ENCODE measurements around the gene SUPT4H1.

Gene SUPT4H1

DNA sequence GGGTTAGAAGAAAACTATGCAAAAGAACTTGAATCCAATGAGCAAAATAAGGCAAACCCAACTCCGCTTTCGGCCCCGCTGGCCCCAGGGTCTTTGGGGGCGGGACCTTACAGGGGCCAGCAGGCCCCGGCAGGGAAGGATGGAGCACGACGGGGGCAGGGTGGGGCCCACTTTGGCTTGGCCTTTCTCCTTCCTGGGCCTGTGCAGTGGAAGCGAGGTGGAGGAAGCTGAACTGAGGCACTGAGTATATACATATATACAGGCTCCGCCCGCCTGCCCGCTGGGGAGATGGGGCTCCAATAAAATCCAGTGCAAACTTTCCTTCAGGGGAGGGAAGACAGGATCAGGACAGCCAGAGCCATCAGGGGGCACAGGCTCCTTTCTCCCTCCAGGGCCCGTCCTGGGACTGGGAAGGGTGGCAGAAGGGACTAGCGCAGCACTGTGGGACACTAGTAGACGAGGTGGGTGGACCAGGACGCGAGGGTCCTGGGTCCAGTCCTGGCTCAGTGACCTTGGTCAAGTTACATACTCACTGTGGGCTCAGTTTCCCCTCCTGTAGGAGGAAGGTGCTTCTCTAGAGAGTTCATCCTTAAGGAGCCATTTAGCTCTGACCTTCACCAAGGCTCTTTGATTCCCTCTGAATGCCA lies 50.4 kb downstream of the SUPT4H1 start:
- DNase-seq (ENCODE audit: low read depth, low spot score) = no peak
- no peak overlapping the region for H3K4me3 ChIP-seq (ENCODE audit: low read depth, low read length)
- TF ChIP-seq CTCF (IDR thresholded peaks at IDR 0.05; ENCODE audit: low read depth, low read length) = no peak
- in situ Hi-C loops (cut with HindIII; ENCODE audit: low sequenced_read_pairs) = no loop called here

GRCh38 chr17:58300336-58300735 lies 51.7 kb downstream of the SUPT4H1 start:
- DNase-seq (ENCODE audit: low read depth, low spot score) = no peak
- in situ Hi-C loops (cut with HindIII; ENCODE audit: low sequenced_read_pairs) = no loop called here
- no peak for TF ChIP-seq CTCF (IDR thresholded peaks at IDR 0.05; ENCODE audit: low read depth, low read length)

More at GRCh38 chr17:58300336-58300735, 51.7 kb downstream of the SUPT4H1 start:
- H3K4me3 ChIP-seq (ENCODE audit: low read depth, low read length) = no peak overlapping the region
